ENCODE results near the gene SHQ1.

Gene SHQ1

DNA sequence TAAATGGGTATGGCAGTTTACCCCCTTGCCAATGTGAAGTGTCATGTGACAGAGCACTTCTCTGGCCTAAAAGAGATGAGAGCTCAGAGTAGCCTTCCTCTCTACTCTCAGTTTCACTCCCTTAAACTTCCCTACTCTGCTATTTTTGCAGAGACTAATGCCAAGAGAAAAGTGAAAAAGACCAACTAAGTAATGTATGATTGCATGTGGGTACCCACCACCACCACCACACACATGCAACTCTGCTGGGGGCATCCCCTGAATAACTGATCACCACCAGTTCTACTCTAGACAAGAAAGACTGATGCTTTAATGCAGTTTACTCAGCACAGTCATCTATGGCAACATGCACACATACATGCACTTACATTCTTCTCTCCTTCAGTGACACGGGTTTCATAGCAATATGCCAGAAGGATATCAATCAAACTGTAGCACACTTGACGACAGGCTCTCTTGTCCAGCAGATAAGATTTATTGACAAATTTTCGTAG lies 31.3 kb downstream of the SHQ1 start:
- Histone ChIP-seq H3K36me3 (no peaks in the 10 kb centered on the region), H3K27me3 (ENCODE audit: insufficient read depth, low read depth, severe bottlenecking) (no peaks in the 10 kb centered on the region), H3K9me3 (ENCODE audit: severe bottlenecking) (no peaks in the 10 kb centered on the region), H3K27ac (no peak overlapping the region), H3K4me3 (ENCODE audit: low read depth, low read length) (no peak overlapping the region)
- no peak for DNase-seq
- TF ChIP-seq, protein P1, sequence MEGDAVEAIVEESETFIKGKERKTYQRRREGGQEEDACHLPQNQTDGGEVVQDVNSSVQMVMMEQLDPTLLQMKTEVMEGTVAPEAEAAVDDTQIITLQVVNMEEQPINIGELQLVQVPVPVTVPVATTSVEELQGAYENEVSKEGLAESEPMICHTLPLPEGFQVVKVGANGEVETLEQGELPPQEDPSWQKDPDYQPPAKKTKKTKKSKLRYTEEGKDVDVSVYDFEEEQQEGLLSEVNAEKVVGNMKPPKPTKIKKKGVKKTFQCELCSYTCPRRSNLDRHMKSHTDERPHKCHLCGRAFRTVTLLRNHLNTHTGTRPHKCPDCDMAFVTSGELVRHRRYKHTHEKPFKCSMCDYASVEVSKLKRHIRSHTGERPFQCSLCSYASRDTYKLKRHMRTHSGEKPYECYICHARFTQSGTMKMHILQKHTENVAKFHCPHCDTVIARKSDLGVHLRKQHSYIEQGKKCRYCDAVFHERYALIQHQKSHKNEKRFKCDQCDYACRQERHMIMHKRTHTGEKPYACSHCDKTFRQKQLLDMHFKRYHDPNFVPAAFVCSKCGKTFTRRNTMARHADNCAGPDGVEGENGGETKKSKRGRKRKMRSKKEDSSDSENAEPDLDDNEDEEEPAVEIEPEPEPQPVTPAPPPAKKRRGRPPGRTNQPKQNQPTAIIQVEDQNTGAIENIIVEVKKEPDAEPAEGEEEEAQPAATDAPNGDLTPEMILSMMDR (IDR thresholded peaks at IDR 0.05; ENCODE audit: low read depth, low read length) = no peak

DNA sequence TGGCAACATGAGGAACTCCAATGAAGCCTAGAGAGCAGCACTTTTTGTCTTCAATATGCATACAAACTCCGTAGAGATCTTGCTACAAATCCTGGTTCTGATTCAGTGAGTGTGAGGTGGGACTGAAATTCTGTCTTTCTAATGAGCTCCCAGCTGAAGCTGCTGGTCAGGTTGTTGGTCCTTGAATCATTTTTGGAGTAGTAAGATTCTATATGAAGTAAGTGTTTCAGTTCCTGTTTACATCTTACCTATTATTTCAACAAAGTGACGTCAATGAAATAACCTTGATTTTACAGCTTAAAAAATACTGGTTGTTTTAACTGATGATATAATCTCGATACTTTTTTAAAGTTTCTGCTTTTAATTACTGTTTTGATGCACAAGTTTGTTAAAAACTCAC lies 33.9 kb downstream of the SHQ1 start:
- Histone ChIP-seq H3K36me3 (no peaks in the 10 kb centered on the region), H3K9me3 (ENCODE audit: severe bottlenecking) (no peaks in the 10 kb centered on the region), H3K27me3 (ENCODE audit: insufficient read depth, low read depth, severe bottlenecking) (no peaks in the 10 kb centered on the region), H3K27ac (no peak overlapping the region), H3K4me3 (ENCODE audit: low read depth, low read length) (no peak overlapping the region)
- TF ChIP-seq, protein P1 (IDR thresholded peaks at IDR 0.05; ENCODE audit: low read depth, low read length) = no peak
- no peak for DNase-seq

GRCh38 chr3:72812201-72812600 lies 36.0 kb downstream of the SHQ1 start:
- H3K36me3 ChIP-seq = no peaks in the 10 kb centered on the region
- no peak overlapping the region for H3K27ac ChIP-seq

DNA sequence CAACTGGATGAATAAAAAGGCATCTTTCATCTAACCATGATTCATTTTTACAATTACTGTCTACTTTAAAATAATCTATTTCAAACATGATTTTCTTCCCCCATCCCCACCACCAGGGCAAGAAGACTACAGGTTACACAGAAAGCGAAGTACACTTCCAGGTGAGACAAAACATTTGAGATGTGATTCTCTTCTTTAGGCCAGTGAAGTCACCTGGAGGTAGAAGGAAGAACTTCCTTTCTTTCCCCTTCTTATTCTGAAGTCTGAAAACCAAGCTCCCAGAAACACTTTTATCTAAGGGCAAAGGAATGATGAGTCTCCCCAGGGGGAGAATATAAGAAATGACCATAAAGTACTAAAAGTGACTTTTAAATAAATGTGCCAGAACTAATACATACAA lies 36.7 kb downstream of the SHQ1 start:
- Histone ChIP-seq H3K27ac (no peak overlapping the region), H3K27me3 (ENCODE audit: insufficient read depth, low read depth, severe bottlenecking) (no peaks in the 10 kb centered on the region), H3K4me3 (ENCODE audit: low read depth, low read length) (no peak overlapping the region), H3K36me3 (no peaks in the 10 kb centered on the region), H3K9me3 (ENCODE audit: severe bottlenecking) (no peaks in the 10 kb centered on the region)
- TF ChIP-seq, protein P1 (IDR thresholded peaks at IDR 0.05; ENCODE audit: low read depth, low read length) = no peak
- no peak for DNase-seq

More at GRCh38 chr3:72812201-72812600, 36.0 kb downstream of the SHQ1 start:
- H3K4me3 ChIP-seq (ENCODE audit: low read depth, low read length) = no peak overlapping the region
- no peaks in the 10 kb centered on the region for H3K27me3 ChIP-seq (ENCODE audit: insufficient read depth, low read depth, severe bottlenecking)
- no peak for DNase-seq
- no peaks in the 10 kb centered on the region for H3K9me3 ChIP-seq (ENCODE audit: severe bottlenecking)
- TF ChIP-seq, protein P1 (IDR thresholded peaks at IDR 0.05; ENCODE audit: low read depth, low read length) = no peak

GRCh38 chr3:72810659-72811434 lies 37.4 kb downstream of the SHQ1 start:
- TF ChIP-seq, protein P1 (IDR thresholded peaks at IDR 0.05; ENCODE audit: low read depth, low read length) = no peak
- no peaks in the 10 kb centered on the region for H3K27me3 ChIP-seq (ENCODE audit: insufficient read depth, low read depth, severe bottlenecking)
- no peak overlapping the region for H3K4me3 ChIP-seq (ENCODE audit: low read depth, low read length)
- H3K27ac ChIP-seq = no peak overlapping the region
- no peaks in the 10 kb centered on the region for H3K9me3 ChIP-seq (ENCODE audit: severe bottlenecking)
- no peak for DNase-seq
- no peaks in the 10 kb centered on the region for H3K36me3 ChIP-seq

All from WERI-Rb-1 (cell line).